DOHH2 (cell line): ENCODE measurements around the gene SHANK2.

Experiments
- H3F3A ChIP-seq: fragments of 200-600 bp; sonication (generic), shearing (Covaris generic); 2 replicates; pipeline ENCODE4 v1.6.0; 2016; ENCODE audit warnings: antibody characterized with exemption, mild to moderate bottlenecking; ENCODE audit not compliant: control insufficient read depth, insufficient read depth
- H3K27ac ChIP-seq: fragments of 200-600 bp; sonication (generic); 2 replicates; pipeline ENCODE4 v1.5.1; 2014; ENCODE audit warnings: low read depth, mild to moderate bottlenecking, low read length, moderate library complexity
- H3K27me3 ChIP-seq: fragments of 200-600 bp; sonication (generic); 2 replicates; pipeline ENCODE4 v1.6.1; 2014; ENCODE audit warnings: mild to moderate bottlenecking, low read length, mixed read lengths; ENCODE audit not compliant: control insufficient read depth
- H3K36me3 ChIP-seq: fragments of 200-600 bp; sonication (generic); 2 replicates; pipeline ENCODE4 v1.6.1; 2014; ENCODE audit warnings: mild to moderate bottlenecking, low read length, moderate library complexity, mixed read lengths; ENCODE audit not compliant: control insufficient read depth
- H3K4me1 ChIP-seq: fragments of 200-600 bp; sonication (generic); 2 replicates; pipeline ENCODE4 v1.6.1; 2014; ENCODE audit warnings: mild to moderate bottlenecking, low read length, mixed read lengths; ENCODE audit not compliant: control insufficient read depth
- H3K4me2 ChIP-seq: fragments of 200-600 bp; sonication (generic); 2 replicates; pipeline ENCODE4 v1.6.0; 2014; ENCODE audit warnings: mild to moderate bottlenecking, low read length, moderate library complexity
- H3K4me3 ChIP-seq: fragments of 200-600 bp; sonication (generic); 2 replicates; pipeline ENCODE4 v1.5.1; 2014; ENCODE audit warnings: mild to moderate bottlenecking, low read length, mixed read lengths
- H3K79me2 ChIP-seq: fragments of 200-600 bp; sonication (generic); 2 replicates; pipeline ENCODE4 v1.6.1; 2014; ENCODE audit warnings: mild to moderate bottlenecking, low read length, mixed read lengths; ENCODE audit not compliant: control insufficient read depth
- H3K9me2 ChIP-seq: fragments of 200-600 bp; sonication (generic); replicated peaks from 2 replicates; pipeline ENCODE4 v1.6.1; 2014; ENCODE audit warnings: mild to moderate bottlenecking, low read length, mixed read lengths; ENCODE audit not compliant: control insufficient read depth
- H3K9me3 ChIP-seq: fragments of 200-600 bp; sonication (generic); 2 replicates; pipeline ENCODE4 v1.6.1; 2014; ENCODE audit warnings: antibody characterized with exemption, low read length, mixed read lengths; ENCODE audit not compliant: control insufficient read depth, insufficient read depth
- H4K20me1 ChIP-seq: fragments of 200-600 bp; sonication (generic); 2 replicates; pipeline ENCODE4 v1.6.0; 2014; ENCODE audit warnings: low read depth, mild to moderate bottlenecking, antibody characterized with exemption, low read length, moderate library complexity; ENCODE audit not compliant: control insufficient read depth, insufficient read depth
- CTCF ChIP-seq: fragments of 200-600 bp; sonication (generic); IDR thresholded peaks from one replicate; pipeline ENCODE4 v1.5.1; 2014; ENCODE audit warnings: antibody characterized with exemption, mild to moderate bottlenecking, low read depth, low read length; ENCODE audit not compliant: poor library complexity, severe bottlenecking
- EZH2phosphoT487 ChIP-seq: fragments of 200-600 bp; sonication (generic); IDR thresholded peaks from 2 replicates; pipeline ENCODE4 v1.6.1; 2017; ENCODE audit warnings: borderline replicate concordance, mild to moderate bottlenecking, antibody characterized with exemption, low read length, moderate library complexity, mixed read lengths

Gene SHANK2

GRCh38 chr11:71249301-71249700, 3.1 kb downstream of the SHANK2 start:
- no peaks in the 10 kb centered on the region for H3F3A ChIP-seq
- no peaks in the 10 kb centered on the region for H4K20me1 ChIP-seq
- H3K4me3 ChIP-seq = no peak overlapping the region
- no peak for TF ChIP-seq CTCF
- TF ChIP-seq EZH2phosphoT487 = no peak
- no peak overlapping the region for H3K27ac ChIP-seq
- no peak overlapping the region for H3K4me2 ChIP-seq
- H3K79me2 ChIP-seq = no peaks in the 10 kb centered on the region
- no peaks in the 10 kb centered on the region for H3K36me3 ChIP-seq
- H3K27me3 ChIP-seq = peaks cover 40% of the 10 kb centered on the region
- no peaks in the 10 kb centered on the region for H3K9me3 ChIP-seq
- no peaks in the 10 kb centered on the region for H3K9me2 ChIP-seq
- H3K4me1 ChIP-seq = peaks cover 18% of the 10 kb centered on the region

DNA sequence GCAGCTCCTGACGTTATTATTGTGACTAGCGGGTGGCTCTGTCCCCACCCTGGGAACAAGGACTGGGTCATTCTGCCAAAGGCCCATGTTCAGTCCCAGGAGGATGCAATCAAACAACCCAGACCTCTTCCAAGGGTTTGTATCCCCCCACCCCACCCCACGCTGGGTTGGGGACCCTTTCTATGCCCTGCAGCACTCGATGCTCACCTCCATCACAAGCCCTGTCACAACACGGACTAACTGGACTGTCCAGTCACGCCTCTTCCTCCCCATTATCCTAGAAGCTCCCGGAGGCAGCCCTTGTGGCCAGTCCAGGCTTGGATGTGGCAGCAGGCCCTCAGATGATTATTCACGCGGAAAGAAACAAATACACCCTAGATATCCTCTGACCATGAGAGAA, 3.7 kb downstream of the SHANK2 start:
- Histone ChIP-seq H3K4me1 (peaks cover 18% of the 10 kb centered on the region), H4K20me1 (no peaks in the 10 kb centered on the region), H3K4me2 (no peak overlapping the region), H3K27ac (no peak overlapping the region), H3K4me3 (no peak overlapping the region), H3K9me3 (no peaks in the 10 kb centered on the region), H3K79me2 (no peaks in the 10 kb centered on the region), H3K9me2 (no peaks in the 10 kb centered on the region), H3K27me3 (peaks cover 34% of the 10 kb centered on the region), H3K36me3 (no peaks in the 10 kb centered on the region), H3F3A (no peaks in the 10 kb centered on the region)
- TF ChIP-seq EZH2phosphoT487 (no peak), CTCF (no peak)

GRCh38 chr11:71248251-71248570, 4.2 kb downstream of the SHANK2 start:
- Histone ChIP-seq H3K79me2 (no peaks in the 10 kb centered on the region), H3K9me3 (no peaks in the 10 kb centered on the region), H3K27ac (no peak overlapping the region), H3K9me2 (no peaks in the 10 kb centered on the region), H3K36me3 (no peaks in the 10 kb centered on the region), H3K27me3 (peaks cover 30% of the 10 kb centered on the region), H3K4me2 (no peak overlapping the region), H3K4me3 (no peak overlapping the region), H3F3A (no peaks in the 10 kb centered on the region), H3K4me1 (peaks cover 15% of the 10 kb centered on the region), H4K20me1 (no peaks in the 10 kb centered on the region)
- TF ChIP-seq EZH2phosphoT487 (no peak), CTCF (no peak)
